GM19397 (cell line): ENCODE data around the gene LRRC75B.
"Not testable (repeated sequence)": the region's sequence is repeated elsewhere in the genome, so short reads cannot be mapped to it uniquely, and the experiment has no call there.

Experiments
- ATAC-seq: cut with Tn5 transposase; IDR thresholded peaks from one replicate; pipeline ENCODE4 v1.9.1; 2021; ENCODE audit warnings: mild to moderate bottlenecking, moderate library complexity; ENCODE audit not compliant: unreplicated experiment

The LRRC75B gene

DNA sequence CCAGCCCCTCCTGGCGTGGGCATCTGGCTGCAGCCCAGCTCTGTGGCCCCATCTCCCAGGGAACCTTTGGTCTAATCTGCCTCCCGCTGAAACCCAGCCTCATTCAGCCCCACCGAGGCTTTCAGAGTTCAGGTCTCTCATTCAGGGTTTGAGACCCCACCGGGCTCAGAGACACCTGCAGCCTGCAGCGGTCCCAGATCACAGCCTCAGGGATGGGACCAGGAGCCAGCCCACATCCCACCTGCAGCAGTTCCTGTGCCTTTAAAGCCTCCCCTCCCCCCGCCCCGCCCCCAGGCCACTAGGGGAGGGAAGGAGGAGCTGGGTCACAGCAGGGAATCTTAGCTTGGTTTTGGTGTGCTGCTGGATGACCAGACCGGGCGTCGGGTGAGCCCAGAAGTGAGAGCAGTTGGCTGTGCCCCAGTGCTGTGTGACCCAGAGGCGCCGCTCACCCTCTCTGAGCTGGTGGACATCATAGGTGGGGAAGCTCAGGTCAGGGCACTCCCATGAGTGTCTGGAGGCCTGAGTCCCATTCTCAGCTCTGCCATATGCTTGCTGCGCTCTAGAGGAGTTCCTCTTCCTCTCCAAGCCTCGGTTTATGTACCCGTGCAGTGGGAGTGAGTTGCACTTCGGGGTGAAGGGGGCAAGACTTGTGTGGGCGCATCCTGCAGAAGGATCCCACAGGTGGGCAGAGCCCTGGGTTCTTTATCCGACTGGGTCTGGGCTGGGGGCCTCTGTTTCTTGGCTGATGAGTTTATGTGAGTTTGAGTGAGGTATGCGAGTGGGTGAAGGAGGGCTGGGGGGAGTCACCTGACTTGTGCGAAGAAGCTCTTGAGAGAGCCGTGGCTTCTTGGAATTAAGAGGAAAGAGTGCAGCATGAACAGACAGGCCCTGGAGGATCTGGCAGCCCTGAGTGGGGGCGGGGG, 10.2 kb upstream of the LRRC75B start, which contains the start of gene GGT1:
Gene GGT1, plus strand, starts transcription at position 347 of the 923 bp plus-strand sequence. CDS start 7,889 bp downstream, outside the sequence.
- ATAC-seq = not testable (repeated sequence)

GRCh38 chr22:24602105-24602749, 9.4 kb upstream of the LRRC75B start:
- ATAC-seq = not testable (repeated sequence)

DNA sequence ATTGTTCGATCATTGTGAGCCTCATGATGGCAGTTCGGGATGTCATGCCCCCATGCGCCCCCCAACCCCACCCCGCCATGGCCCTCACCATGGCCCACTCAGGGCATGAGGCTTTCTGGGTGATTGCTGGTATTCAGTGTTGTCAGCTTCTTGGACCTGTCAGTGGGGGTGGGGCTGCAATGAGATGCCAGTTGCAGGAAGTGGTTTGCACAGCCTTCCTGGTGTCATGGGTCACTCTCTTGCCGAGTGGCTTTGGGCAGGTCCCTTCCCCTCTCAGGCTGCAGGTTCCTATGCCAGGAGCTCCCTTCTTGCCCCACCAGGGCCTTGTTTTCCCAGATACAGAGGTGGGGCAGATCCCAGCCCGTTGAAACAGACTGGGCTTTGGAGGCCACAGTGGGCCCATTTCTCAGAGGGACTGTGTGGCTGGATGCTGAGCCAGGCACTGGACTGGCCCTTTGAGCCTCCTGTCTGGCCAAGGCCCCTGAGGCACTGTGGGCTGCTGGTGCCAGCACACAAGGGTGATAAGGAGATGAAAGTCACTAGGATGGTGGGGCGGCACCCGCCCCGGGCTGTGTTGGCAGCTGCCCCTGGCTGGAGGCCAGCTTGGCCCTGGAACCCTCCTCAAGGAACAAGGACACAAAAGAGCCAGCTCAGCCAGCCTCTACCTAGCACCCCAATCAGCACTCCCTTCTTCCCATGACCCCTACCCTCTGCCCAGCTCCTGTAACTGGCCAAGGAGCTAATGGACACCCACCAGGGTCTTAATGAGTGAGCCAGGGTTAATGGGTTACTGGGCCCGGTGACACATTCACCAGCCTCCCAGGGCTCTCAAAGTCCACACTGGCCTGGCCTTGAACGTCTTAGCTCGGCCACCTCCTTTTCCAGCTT, 8.6 kb upstream of the LRRC75B start:
- ATAC-seq = no peak

DNA sequence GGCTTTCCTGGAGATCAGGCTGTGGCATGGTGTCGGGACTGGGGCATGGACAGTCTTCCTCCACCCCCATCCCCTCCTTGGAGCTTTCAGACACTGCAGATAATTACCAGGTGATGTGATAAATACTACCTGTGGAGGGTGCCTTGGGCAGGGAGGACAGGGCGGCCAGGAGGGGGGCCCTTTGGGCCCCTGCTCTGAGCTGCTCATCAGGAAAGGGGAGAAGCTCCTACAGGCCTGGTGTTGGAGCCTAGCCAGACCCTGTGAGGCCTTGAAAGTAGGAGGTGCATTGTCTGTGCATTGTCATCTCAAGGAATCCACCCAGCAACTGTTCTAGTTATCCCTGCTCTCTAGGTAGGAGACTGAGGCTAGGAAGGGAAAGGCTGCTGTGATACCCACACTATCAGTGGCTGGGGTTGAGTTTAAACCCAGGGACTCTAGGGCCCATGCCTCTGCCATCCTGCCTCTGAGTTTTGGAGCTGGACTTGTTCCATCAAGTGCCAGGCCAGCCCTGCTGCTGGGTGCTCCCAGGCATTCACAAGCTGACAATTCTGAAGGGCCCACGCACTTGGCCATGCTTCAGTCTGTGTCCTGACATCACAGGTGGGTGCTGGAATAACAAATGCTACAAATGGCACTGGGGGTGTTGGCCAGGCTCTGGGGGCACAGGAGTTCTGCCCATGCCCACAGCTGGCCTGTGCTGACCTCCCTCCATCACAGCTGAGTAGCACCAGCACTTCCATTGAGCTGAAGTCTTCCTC, 7.3 kb upstream of the LRRC75B start:
- not testable (repeated sequence) for ATAC-seq

DNA sequence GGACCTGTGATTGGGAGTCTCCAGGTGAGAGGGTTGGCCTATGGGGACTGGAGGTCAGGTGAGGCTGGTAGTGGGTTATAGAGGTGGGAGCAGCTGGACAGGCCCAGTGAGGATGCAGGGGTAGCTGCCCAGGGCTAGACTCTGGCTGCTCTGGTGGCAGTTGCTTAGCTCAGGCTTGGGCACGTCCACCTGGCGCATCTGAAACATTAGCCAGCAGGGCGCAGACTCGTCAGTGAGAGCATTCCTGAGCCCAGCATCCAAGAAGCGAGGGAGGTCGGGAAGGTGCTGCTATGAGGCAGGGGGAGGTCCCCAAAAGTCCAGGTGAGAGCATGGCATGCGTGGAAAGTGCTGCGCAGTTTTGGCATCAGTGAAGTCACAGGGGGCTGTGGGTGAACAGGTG, 6.6 kb upstream of the LRRC75B start:
- ATAC-seq = no peak

- not testable (repeated sequence) for ATAC-seq
These were observed 4.2 kb upstream of the LRRC75B start for GRCh38 chr22:24597076-24597475.

DNA sequence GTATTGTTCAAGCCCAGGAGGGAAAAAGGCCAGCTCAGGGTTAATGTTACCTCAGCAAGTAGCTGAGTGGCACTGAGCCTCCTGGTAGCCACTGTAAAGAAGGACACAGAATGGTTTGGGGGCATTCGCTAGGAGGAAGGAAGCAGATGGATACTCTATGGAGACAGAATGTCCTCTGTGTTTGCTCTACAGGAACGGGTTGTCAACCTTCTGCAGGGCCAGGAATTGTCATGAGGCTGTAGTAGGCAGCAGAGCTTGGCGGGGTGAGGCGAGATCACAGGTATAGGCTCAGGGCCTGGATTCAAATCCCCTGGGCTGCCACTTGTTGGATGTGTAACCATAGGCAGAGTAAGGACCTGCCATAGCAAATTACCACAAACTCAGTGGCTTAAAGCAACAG, 3.0 kb upstream of the LRRC75B start:
- ATAC-seq = no peak

DNA sequence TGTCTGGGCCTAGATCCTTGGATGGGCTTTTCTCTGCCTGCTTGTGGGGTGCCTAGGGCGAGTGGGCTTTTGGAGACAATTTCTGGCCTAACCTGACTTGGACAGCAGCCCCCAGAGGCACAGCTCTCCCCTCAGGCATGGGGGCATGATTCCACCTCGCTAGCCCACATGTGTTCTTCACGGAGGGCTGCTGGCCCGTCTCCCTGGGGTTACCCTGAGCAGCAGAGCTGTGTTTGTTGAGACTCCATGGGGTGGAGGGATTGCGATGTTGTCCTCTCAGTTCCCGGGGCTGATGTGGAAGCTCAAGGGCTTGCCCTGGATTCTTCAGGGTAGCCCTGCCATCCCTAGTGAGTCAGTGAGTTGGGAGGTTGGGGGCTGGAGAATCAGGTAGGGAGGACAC, 2.4 kb upstream of the LRRC75B start:
- ATAC-seq = no peak

DNA sequence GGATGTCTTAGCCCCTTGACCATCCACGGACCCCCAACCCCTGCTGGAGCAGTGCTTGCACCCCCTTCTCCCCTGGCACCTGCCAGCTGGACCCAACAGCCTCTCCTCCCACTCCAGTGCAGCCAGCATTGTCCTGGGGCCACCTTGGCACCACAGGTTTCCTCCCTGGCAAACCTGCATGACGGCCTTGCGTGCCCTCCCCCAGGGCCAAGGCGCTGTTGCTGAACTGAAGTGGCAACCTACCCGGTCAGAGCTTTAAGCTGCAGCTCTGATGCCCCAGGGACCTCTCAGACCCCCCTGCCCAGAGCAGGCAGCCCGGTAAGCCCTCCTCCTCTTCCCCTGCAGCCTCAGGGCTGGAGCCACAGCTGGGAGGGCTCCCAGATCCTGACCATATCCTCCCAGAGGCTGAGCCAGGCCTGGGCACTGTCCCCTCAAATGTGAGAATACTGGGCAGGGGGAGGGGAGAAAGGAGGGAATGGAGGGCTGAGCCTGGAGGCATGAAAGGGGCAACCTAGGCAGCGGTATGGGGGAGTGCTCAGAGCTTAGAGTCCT, 1.8 kb upstream of the LRRC75B start:
- no peak for ATAC-seq

DNA sequence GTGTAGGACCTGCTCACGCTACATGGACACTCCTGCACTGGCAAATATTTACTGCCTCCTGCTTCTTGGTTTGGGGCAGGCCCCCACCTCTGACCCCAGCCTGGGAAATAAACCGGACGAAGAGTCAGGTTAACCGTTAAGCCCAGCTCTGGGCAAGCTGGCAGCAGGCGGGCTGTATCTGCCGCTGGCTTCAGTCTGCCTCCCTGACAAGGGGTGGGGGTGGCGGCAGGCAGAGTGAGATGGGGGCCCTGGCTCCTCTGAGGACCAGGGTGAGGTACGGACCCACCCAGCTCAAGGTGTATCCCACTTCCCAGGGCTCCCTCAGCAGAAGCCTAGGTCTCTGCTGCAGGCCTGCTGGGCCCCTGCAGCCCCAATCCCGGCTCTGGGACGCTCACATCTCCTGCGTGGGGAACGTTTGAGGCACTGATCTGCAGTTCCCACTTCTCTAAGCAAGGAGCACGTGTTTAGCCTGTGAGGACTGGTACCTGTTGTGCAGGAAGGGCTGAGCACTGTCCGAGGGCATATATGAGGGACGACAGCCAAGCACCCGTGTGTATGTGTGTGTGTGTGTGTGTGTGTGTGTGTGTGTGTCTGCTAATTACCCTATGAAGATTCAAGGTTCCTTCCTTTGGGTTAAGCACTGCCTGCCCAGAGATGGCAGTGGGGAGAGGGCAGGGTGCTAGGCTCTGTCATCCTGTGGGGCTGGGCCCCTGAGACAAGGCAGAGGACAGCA, 1.1 kb upstream of the LRRC75B start:
- no peak for ATAC-seq

- not testable (repeated sequence) for ATAC-seq
These were observed 624 bp upstream of the LRRC75B start for GRCh38 chr22:24593559-24593835.

DNA sequence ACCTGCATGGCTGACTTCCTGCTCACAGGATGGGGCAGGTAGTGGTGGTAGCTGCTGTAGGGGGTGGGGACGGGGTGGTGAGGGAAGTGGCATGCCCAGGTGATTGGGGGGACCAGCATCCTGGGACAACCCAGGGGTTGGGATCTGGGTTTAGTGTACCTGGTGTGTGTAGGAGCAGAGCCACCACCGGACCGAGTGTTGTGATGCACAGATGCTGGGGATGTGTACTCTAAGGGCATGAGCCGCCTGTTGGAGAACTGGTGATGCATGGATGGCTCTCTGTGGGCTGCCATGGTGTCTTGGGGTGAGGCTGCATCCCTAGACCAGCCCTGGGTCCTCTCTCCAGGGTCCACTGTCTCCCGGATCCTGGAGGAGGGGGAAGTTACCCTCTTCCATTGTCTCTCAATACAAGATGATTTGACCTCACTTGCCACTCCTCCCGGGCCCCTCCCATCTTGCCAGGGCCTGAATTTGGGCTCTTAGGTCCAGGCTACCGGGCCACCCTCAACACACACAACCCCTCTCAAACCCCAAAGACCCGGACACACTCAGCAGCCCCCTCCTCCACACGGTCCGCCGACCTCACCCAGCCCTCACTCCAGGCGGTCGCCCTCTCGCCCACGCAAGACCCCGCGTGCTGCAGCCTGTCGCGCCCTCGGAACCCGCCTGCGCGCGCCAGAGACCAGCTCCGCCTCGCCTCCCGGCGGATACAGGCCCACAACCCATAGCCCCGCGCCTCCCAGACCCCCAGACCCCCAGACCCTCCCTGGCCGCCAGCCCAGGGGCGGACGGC, 619 bp downstream of the LRRC75B start:
- peak; percentile 9 for ATAC-seq

DNA sequence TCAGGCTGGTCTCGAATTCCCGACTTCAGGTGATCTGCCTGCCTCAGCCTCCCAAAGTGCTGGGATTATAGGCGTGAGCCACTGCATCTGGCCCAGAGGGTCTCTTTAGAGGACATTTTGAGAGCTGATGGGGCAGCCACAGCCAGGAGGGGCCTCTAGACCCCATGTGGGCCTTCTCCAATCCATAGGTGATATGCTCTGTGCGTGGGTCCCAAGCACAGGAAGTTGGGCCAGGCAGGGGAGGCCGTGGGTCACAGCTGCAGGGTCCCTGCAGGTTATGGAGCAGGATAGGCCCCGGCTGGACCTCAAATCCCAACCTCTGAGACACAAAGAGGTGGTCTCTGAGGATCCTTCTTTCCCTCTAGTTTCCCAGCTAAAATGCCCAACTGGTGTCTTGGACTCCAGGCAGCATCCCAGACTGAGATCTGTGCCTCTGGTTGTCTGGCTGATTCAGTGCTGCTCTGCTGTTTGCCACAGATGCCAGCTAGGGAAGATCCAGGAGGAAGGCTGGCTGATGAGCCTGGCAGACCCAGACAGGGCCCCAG, 1.5 kb downstream of the LRRC75B start:
- no peak for ATAC-seq

- no peak for ATAC-seq
These were observed 2.2 kb downstream of the LRRC75B start for GRCh38 chr22:24590596-24591173.

DNA sequence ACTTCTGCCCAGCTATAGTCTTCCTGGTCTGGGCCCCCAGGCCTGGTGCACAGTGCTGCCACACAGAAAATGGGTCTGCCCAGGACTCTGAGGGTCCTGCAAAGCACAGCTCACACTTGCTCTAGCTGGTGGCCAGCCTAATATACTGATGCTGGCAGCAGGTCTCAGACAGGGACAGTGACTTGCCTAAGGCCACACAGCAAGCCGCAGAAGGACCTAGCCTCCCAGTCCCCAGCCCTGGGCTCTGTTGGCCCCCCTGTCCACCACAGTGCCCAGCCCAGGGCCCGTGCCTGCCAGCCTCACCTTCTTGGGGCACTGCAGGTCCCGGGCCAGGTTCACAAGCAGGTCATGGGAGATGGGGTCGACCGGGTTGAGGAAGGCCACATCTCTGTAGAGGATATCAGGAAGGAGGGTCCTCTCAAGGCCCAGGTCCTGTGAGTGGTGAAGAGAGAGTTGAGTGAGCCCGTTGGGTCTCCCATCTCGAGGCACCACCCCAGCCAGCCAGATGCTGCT, 3.3 kb downstream of the LRRC75B start:
- no peak for ATAC-seq

GRCh38 chr22:24588757-24589481, 4.0 kb downstream of the LRRC75B start:
- no peak for ATAC-seq

- ATAC-seq = no peak
These were observed 4.5 kb downstream of the LRRC75B start for GRCh38 chr22:24588381-24588756.
